HG03039 (cell line): ENCODE data around the gene TSC22D2.
"Not testable (repeated sequence)": the region's sequence is repeated elsewhere in the genome, so short reads cannot be mapped to it uniquely, and the experiment has no call there.

ENCODE experiments used
- ATAC-seq: cut with Tn5 transposase; IDR thresholded peaks from one replicate; pipeline ENCODE4 v1.9.1; 2021; ENCODE audit warnings: mild to moderate bottlenecking, moderate library complexity; ENCODE audit not compliant: unreplicated experiment

Gene TSC22D2

DNA sequence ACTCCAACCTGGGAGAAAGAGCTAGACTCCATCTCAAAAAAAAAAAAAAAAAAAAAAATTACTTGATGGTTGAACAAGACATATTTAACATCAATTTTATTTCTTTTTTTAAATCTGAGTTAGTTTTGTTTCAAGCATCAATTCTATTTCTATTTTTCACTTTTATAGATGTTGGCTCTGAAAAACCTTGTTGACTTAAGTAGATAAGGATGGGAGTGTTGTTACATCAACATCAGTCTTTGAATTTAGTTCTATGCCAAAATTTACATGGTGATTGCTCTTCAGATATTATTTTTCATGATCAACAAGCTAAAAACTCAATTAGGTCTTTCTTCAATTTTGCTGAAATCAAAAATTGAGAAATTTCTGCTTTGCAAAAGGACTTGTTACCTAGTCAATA, 71.3 kb downstream of the TSC22D2 start:
- no peak for ATAC-seq

DNA sequence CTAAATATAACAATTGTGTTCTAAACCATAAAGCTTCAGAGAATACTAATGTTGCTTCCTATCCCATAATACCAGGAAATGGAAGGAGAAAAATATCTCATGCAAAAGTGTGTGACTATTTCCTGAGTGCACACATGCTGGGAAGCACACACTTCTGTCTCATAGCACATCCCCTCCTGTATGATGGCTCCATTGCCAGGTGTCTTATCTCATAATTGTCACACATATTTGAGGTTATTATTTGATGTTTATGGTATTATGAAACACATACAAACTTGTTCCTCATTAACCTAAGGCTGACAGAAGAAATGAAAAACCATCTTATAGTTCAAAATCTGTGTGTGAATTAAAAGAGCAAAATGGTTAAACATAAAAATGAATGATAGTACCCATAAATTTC, 72.8 kb downstream of the TSC22D2 start:
- ATAC-seq = no peak

DNA sequence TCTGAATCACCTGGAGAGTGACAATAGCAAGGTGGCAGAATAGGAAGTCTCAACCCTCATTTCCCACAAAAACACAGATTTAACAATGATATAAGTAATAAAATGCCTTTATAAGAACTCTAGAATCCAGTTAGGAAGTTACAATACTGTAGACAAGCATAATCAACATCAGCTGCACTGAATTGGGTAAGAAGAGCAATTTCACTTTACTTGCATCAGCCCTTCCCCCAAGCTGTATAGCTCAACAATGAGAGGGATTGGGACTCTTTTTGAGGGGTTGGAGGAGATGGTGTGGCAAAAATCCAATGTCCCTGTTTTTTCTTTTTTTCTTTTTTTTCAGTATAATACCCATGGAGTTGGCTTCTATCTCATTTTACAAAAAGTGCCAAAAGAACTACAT, 75.1 kb downstream of the TSC22D2 start:
- ATAC-seq = no peak

DNA sequence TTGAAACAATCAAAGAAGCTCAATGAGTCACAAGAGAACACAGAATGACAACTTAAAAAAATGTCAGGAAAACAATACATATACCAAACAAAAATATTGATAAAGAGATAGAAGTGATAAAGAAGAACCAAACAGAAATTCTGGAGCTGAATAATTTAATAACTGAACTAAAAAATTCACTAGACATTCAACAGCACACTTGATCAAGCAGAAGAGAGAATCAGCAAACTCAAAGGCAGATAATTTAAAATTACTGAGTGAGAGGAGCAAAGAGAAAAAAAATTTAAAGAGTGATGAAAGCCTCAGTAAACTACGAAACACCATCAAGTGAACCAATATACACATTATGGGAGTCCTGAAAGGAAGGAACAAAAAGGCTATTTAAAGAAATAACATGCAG, 76.3 kb downstream of the TSC22D2 start:
- no peak for ATAC-seq

DNA sequence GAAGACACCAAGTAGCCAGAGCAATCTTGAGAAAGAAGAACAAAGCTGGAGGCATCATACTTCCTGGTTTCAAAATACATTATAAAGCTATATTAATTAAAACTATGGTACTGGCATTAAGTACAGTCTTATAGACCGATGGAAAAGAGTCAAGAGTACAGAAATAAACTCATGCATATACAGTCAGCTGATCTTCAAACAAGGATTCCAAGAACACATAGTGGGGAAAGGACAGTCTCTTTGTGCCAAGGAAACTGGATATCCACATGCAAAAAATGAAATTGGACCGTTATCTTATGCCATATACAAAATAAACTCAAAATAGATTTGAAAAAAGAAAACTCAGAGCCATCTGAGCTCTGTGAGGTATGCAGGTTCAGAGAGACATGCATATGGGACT, 80.8 kb downstream of the TSC22D2 start:
- no peak for ATAC-seq

DNA sequence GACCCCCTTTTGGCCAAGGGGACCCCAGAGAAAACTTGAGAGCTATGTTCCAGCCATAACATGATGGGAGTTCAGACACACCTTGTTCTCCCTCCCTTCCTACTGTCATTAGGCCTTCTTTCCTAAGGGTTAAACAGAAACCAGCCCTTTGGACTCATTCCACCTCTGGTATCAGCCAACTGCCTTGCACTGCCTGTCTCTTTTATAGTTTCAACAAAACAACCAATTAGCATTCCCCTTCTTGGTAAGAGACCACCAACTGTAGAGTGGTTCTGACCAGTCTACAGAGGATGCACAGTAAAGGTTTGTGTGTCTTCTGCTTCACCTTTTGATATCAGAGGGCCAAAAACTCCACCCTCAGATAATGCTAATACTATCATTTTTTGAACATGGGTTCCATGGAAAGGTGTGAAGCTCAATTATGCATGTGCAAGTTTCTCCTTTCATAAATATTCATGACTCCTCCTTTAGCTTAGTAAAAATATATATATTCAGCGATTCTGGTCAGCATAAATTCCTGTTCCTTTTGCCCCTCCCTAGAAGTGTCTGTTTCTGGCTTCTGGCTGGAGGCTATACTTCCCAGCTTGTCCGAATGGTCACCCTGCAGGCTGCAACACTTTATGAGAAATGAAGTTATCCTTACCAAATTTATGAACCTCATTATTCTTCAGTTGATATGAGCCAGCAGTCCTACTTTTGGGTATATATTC, 82.3 kb downstream of the TSC22D2 start:
- ATAC-seq = no peak

DNA sequence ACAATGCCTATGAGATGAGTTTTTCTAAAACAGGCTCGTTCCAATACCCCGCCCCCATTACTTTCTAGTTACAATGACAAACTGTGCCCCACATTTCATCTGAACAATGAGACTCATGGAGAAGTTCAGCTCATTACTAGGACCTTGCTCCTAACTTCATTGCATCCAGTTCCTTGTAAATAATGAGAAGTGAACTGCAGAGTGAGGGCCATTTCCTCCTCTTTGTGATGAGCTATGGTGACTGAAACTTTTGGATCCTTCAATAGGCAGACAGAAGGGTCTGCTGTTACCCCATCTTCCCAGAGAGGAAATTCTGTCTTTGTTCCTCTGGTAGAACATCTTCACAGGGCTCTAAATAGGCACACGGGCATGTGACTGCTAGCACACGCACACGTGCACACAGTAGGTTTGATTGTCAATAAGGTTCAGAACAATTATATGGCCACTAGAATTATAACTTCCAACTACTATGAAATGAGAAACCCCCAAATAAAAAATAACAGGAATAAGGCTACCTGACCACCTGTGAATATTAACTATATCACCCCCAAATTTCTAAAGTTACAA, 86.4 kb downstream of the TSC22D2 start:
- ATAC-seq = no peak

DNA sequence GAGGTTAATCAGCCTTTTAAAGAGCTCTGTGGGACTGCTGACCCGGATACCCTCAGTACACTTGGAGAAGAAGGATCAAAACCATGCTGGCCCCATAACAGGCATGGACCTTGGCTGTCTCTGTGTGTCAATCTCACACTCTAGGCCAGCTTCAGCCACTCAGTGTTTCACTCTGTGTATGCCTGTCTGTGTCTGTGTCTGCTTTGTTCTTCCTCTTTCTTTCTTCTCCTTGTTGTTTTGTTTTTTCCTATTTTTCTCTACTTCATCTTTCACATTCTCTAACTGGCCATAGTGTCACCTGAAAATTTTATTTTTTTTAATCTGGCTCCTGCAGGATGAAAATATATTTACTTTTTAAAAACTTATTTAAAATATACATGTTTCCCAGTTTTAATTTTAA, 87.1 kb downstream of the TSC22D2 start:
- ATAC-seq = no peak

DNA sequence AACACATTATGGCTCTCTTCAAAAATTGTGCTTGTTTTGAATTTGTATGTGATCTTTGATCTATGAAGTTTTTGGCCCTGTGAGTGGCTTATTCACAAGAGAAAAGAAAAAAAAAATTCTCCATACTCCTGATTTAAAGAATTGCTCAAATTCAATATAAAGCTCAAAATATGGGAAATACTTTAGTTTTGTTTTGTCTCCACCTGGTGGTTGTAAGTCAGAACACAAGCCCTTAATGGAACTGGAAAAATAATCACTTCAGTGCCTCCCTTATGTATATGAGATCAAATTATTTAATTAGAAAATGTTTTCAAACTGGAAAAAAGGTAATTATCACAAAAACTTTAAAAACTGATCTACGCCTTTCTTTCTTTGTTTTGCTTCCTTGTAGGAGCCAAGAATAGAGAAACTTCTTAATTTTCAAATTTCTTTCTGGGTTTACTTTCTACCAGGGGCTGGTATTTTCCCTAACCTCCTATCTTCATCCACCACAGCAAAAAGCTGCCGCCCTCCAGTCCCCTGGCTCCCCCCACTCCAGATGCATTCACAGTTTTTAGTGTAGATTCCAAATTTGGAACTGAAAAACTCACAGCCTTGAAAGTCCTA, 87.6 kb downstream of the TSC22D2 start:
- no peak for ATAC-seq

DNA sequence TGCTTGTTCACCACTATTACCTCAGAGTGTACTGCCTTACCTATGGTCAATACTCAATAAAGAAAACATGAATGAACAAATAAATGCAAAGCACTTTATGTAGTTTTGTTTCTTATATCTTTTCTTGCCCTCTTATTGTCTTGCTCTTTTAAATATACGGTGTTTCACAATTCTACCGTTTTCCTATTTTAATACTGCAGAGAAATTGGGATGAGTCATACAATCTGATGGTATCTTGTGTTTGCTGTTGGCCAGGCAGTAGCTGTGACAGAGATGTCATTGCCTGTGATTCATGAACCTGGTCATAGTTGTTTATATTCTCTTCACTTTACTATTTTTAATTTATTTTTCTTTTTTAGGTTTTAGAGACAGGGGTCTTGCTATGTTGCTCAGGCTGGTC, 89.9 kb downstream of the TSC22D2 start:
- ATAC-seq = no peak

DNA sequence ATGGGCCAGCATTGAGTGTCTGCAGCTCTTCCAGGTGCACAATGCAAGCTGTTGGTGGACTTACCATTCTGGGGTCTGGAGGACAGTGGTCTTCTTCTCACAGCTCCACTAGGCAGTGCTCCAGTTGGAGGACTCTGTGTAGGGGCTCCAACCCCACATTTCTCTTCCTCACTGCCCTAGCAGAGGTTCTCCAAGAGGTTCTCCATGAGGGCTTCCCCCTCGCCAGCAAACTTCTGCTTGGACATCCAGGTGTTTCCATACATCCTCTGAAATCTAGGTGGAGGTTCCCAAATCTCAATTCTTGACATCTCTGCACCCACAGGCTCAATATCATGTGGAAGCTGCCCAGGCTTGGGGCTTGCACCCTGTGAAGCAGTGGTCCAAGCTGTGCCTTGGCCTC, 92.9 kb downstream of the TSC22D2 start:
- not testable (repeated sequence) for ATAC-seq

DNA sequence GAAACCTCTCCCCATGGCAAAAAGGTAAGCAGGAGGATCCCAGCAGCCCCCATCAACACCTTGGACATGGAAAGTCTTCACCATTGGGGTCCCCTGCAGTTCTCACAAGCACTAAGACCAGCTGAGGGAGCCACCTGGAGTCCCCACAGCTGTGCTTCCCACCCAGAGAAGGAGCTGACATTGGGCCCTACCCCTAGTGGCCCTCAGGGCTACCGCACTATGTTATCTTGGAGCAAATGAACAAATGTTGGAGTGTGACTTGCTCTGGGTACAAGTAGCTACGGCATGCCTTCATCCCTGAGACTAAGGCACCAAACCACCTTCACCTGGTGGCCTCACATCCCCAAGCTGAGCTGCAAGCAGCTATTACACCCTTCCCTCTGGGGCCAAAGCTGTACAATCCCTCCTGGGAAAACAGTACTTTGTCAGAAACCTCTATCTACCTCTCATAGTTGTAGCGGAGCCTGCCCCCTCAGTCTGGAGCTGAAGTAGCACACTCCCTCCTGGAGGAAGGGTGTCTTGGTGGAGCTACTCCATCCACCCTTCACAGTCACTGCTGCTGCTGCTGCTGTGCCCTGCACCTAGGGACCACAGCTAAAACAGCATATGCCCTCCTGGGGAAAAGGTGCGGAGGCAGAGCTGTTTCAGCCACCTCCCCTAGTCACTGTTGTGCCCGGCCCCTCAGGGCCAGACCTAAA, 95.5 kb downstream of the TSC22D2 start:
- ATAC-seq = no peak

DNA sequence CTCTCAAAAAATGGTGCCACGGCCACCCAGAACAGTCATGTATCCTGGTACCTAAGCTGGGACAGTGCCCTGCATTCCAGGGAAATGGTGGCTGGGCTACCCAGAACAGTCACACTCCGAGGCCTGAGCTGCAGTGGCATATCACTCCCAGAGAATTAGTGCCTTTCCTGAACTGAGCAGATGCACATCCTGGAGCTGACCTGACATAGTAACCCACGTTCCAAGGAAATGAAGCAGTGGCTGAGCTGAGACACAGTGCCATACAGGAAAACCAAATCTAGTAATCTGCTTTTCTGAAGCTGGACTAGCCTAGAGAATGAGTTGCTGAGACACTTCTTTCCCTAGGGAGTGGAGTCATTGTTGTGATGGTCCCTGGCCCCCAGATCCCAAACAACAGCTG, 96.4 kb downstream of the TSC22D2 start:
- ATAC-seq = no peak

DNA sequence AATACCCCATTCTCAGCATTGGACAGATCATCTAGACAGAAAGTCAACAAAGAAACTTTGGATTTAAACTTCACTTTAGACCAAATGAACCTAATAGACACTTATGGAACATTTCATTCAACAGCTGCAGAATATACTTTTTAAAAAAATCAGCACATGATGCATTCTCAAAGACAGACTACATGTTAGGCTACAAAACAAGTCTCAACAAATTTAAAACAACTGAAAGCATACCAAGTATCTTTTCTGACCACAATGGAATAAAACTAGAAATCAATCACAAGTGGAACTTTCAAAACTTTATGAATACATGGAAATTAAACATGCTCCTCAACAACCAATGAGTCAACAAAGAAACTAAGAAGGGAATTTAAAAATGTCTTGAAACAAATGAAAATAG, 100.3 kb downstream of the TSC22D2 start:
- ATAC-seq = no peak

DNA sequence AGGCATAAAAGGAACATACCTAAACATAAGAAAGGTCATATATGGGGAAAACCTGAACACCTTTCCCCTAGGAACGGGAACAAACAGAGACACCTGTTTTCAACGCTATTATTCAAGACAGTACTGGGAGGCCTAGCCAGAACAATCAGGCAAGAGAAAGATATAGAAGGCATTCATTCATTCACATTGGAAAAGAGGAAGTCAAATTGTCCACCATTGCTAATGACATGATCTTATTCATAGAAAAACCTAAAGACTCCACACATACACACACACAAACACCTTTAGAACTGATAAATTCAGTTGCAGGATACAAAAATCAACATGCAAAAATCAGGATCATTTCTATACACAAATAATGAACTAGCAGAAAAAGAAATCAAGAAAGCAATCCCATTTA, 101.7 kb downstream of the TSC22D2 start:
- no peak for ATAC-seq

DNA sequence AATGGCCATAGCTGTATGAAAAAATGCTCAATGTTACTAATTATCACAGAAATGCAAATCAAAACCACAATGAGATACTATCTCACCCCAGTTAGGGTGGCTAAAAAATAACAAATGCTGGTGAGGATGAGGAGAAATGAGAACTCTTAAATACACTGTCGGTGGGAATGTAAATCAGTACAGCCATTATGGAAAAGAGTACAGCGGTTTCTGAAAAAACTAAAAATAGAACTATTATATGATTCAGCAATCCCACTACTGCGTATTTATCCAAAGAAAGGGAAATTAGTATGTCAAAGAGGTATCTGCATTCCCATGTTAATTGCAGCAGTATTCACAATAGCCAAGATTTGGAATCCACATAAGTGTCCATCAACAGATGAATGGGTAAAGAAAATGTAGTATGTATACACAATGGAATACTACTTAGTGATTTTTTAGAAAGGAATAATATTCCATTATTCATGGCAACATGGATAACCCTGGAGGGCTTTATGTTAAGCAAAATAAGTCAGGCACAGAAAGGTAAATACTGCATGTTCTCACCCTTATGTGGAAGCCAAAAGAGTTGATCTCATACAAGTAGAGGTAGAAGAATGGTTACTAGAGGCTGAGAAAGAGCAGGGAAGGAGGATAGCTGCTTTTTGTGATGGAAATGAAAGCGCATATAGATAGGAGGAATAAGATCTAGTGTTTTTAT, 103.2 kb downstream of the TSC22D2 start:
- ATAC-seq = no peak

DNA sequence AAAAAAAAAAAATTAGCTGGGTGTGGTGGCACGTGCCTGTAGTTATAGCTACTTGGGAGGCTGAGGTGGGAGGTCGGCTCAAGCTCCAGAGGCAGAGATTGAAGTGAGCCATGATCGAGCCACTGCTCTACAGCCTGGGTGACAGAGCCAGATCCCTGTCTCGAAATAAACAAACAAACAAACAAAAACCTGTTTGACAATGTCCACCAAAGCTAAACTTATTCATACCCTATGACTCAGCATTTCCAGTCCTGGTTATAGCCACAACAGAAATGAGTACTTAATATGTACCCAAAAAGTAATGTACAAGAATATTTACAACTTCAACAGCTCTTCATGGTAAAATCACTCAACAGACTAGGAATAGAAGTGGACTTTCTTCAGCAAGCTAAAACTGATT, 107.1 kb downstream of the TSC22D2 start:
- no peak for ATAC-seq
